RWPE1 (cell line): ENCODE data around the gene THADA.

Experiments
- CTCF ChIA-PET: fragments of 350-600 bp; sonication (Branson Sonifier 250); formaldehyde crosslinking; extraction: SDS; loops from one replicate; lab custom pipeline; 2021; lab: Yijun Ruan, JAX
- POLR2A ChIA-PET: fragments of 400-600 bp; formaldehyde crosslinking; extraction: SDS; loops from one replicate; lab custom pipeline; 2020; ENCODE audit warnings: antibody characterized with exemption; ENCODE audit not compliant: low non-redundant PET; lab: Yijun Ruan, JAX
- DNase-seq: peaks from one replicate; pipeline ENCODE4 v3.0.0; 2012; ENCODE audit warnings: low spot score
- H3K27ac ChIP-seq: fragments of 450-650 bp; 2 replicates; pipeline ENCODE4 v1.5.1; 2017
- CTCF ChIP-seq: fragments of 450-650 bp; conservative IDR thresholded peaks from 2 replicates; pipeline ENCODE4 v1.5.1; 2017; ENCODE audit warnings: low read depth, mild to moderate bottlenecking

Gene THADA

DNA sequence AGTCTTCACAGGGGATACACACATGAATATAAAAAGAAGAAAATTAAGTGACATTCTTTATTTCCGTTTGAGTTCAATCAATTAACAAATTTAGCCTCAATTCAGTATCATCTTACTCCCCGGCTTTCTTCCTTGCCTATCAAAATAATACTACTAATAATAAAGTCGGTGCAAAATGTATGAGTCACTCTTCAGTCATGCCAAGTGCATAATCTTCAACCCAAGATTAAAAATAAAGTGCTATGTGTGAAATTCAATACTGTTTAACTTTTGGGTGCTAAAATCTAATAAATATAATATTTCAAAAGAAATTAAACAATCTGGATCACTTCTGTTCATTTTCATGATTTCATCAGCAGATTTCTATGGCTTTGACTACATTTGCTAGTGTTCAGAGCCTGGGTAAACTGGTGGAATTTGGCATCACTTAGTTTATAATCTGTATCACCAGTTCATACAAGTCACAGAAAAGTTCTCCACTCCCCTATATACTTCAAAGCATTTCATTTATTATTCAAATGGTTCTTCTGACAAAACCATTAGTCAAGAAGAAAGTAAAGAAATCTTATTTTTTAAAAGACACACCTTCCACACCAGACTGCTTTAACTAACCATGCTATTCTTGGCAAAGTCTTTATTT, 183.6 kb downstream of the THADA start:
- H3K27ac ChIP-seq, result no peak overlapping the region
- ChIA-PET CTCF (interaction anchor here (0.5 kb wide), 1 partner anchor 11 kb away, joined by 3 read pairs; no protein-coding TSS in a partner anchor), POLR2A (no interaction called here)
- TF ChIP-seq CTCF, result no peak
- peak; percentile 41 for DNase-seq

- DNase-seq, result no peak
- no peak overlapping the region for H3K27ac ChIP-seq
- ChIA-PET CTCF (no interaction called here), POLR2A (no interaction called here)
- TF ChIP-seq CTCF, result no peak
These were observed 185.7 kb downstream of the THADA start for GRCh38 chr2:43410055-43410604.

GRCh38 chr2:43408407-43409160, 187.3 kb downstream of the THADA start:
- TF ChIP-seq CTCF, result no peak
- DNase-seq, result no peak
- POLR2A ChIA-PET, result interaction anchor here (0.6 kb wide), 1 partner anchor 16 kb away, joined by 4 read pairs; no protein-coding TSS in a partner anchor
- CTCF ChIA-PET, result no interaction called here
- H3K27ac ChIP-seq, result no peak overlapping the region

- no peak for TF ChIP-seq CTCF
- H3K27ac ChIP-seq, result no peak overlapping the region
- CTCF ChIA-PET, result no interaction called here
- POLR2A ChIA-PET, result no interaction called here
- no peak for DNase-seq
These were observed 187.9 kb downstream of the THADA start for GRCh38 chr2:43407935-43408334.

GRCh38 chr2:43406651-43407279, 189.1 kb downstream of the THADA start:
- ChIA-PET CTCF (no interaction called here), POLR2A (no interaction called here)
- no peak for TF ChIP-seq CTCF
- no peak for DNase-seq
- no peak overlapping the region for H3K27ac ChIP-seq

DNA sequence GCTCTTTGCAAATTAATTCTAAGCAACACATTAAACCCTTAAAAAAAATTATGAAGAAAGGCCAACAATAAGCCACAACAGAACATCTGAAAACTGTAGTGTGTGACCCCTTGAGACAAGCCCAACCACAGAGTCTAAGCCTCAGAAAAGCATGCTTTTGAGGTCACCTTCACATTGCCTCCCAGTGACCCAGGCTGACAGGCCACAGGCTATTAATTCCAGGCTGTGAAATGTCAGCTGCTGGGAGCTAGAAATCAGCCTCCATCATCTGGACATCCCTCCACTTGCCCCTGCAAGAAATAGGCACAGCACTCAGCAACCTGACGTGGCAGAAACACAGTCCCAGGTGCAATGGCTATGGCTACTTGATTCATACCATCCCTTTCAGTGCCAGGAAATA, 190.0 kb downstream of the THADA start:
- H3K27ac ChIP-seq, result no peak overlapping the region
- ChIA-PET POLR2A (no interaction called here), CTCF (no interaction called here)
- DNase-seq, result no peak
- no peak for TF ChIP-seq CTCF
